Smooth muscle cell (in vitro differentiated cells): ENCODE data around the gene CASQ2. TPM values are rescaled to one million over a fixed set of nuclear protein-coding genes. Genes with fewer than 3 reads are reported as not detected.

ENCODE experiments used
- DNase-seq: peaks from one replicate; lab custom pipeline; 2025; ENCODE audit not compliant: unreplicated experiment; lab: John Stamatoyannopoulos, UW
- H2AFZ ChIP-seq: fragments of 200-600 bp; sonication (generic); 2 replicates; pipeline ENCODE4 v1.6.0; 2016; ENCODE audit warnings: antibody characterized with exemption, low read depth, mild to moderate bottlenecking
- H3F3A ChIP-seq: fragments of 200-600 bp; sonication (generic); 2 replicates; pipeline ENCODE4 v1.6.0; 2017; ENCODE audit warnings: antibody characterized with exemption, low read depth
- H3K27ac ChIP-seq: fragments of 200-600 bp; sonication (generic); 2 replicates; pipeline ENCODE4 v1.5.1; 2016; ENCODE audit warnings: low read depth, mild to moderate bottlenecking
- H3K27me3 ChIP-seq: fragments of 200-600 bp; sonication (generic); 2 replicates; pipeline ENCODE4 v1.6.1; 2016; ENCODE audit warnings: low read depth, mild to moderate bottlenecking
- H3K36me3 ChIP-seq: fragments of 200-600 bp; sonication (generic); 2 replicates; pipeline ENCODE4 v1.5.1; 2016; ENCODE audit warnings: low read depth
- H3K4me1 ChIP-seq: fragments of 200-600 bp; sonication (generic); 2 replicates; pipeline ENCODE4 v1.5.1; 2016; ENCODE audit warnings: low read depth
- H3K4me2 ChIP-seq: fragments of 200-600 bp; sonication (generic); 2 replicates; pipeline ENCODE4 v1.6.0; 2016; ENCODE audit warnings: mild to moderate bottlenecking
- H3K4me3 ChIP-seq: fragments of 200-600 bp; sonication (generic); 2 replicates; pipeline ENCODE4 v1.5.1; 2016; ENCODE audit warnings: mild to moderate bottlenecking
- H3K79me2 ChIP-seq: fragments of 200-600 bp; sonication (generic); 2 replicates; pipeline ENCODE4 v1.6.0; 2016; ENCODE audit warnings: low read depth, mild to moderate bottlenecking
- H3K9ac ChIP-seq: fragments of 200-600 bp; sonication (generic); 2 replicates; pipeline ENCODE4 v1.6.0; 2016; ENCODE audit warnings: low read depth
- H3K9me3 ChIP-seq: fragments of 200-600 bp; sonication (generic); replicated peaks from 2 replicates; pipeline ENCODE4 v1.5.1; 2016; ENCODE audit warnings: low read depth
- H4K20me1 ChIP-seq: fragments of 200-600 bp; sonication (generic); 2 replicates; pipeline ENCODE4 v1.6.0; 2016; ENCODE audit warnings: low read depth
- WGBS: methylation state at CpG from one replicate; pipeline ENCODE4 v1.1.7; 2016; ENCODE audit warnings: low lambda C conversion rate; 5-methylcytosine and 5-hydroxymethylcytosine counted together
- polyA plus RNA-seq: library from polyadenylated mRNA; unstranded; fragments of >200 nt; fragmentation: Nextera tagmentation; extraction: Ambion mirVana; gene quantifications from 2 replicates; pipeline ENCODE4 v1.2.1, GENCODE V29; 2016
- total RNA-seq: library from RNA; depleted of rRNA; stranded (reverse); fragments of >200 nt; gene quantifications from 2 replicates; pipeline ENCODE4 v1.2.3, GENCODE V29; 2014
- TF ChIP-seq, protein P1 (sequence below): fragments of 200-600 bp; sonication (generic); IDR thresholded peaks from 2 replicates; pipeline ENCODE4 v1.5.1; 2017; ENCODE audit warnings: borderline replicate concordance, mild to moderate bottlenecking, antibody characterized with exemption; ENCODE audit not compliant: insufficient read depth, poor library complexity, severe bottlenecking

Gene CASQ2
- total and polyA plus RNA-seq, 2 experiments from 2014 or later = not detected

DNA sequence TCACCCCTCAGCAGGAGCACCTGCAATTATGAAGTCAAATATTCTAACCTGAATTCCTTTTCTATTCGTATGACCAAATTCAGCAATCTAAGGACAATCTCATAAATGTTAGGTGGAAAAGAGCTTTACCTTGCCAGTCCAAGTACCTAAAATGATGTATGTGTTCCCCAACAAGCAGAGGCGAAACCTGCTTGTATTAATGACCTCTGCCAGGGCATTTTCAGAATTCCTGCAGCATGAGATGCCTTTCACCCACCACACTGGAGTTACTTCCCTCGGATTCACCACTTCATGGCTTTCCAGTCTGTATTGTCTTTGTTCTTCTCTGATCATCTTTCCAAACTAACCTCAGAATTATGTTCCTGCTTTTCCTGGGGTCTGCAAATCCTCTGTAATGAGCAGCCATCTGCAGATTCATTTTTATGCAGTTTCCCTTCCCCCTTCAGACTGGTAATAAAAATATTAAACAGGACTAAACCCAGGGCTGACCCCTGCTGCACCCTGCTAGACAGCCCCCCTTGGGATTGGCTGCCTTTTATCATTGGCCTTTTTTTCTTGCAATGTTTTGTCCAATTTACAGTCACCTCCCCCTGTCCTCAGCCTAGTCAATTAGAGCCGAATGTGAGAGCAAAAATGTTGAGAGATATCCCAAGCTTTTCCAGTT lies 26.6 kb upstream of the CASQ2 start:
- 68% methylated on average over 4 of the region's 4 CpGs for WGBS
- TF ChIP-seq, protein P1, sequence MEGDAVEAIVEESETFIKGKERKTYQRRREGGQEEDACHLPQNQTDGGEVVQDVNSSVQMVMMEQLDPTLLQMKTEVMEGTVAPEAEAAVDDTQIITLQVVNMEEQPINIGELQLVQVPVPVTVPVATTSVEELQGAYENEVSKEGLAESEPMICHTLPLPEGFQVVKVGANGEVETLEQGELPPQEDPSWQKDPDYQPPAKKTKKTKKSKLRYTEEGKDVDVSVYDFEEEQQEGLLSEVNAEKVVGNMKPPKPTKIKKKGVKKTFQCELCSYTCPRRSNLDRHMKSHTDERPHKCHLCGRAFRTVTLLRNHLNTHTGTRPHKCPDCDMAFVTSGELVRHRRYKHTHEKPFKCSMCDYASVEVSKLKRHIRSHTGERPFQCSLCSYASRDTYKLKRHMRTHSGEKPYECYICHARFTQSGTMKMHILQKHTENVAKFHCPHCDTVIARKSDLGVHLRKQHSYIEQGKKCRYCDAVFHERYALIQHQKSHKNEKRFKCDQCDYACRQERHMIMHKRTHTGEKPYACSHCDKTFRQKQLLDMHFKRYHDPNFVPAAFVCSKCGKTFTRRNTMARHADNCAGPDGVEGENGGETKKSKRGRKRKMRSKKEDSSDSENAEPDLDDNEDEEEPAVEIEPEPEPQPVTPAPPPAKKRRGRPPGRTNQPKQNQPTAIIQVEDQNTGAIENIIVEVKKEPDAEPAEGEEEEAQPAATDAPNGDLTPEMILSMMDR = no peak
- Histone ChIP-seq H3K27me3 (no peaks in the 10 kb centered on the region), H3K4me1 (peaks cover 9% of the 10 kb centered on the region), H3K4me3 (no peak overlapping the region), H3K4me2 (no peak overlapping the region), H3K9me3 (no peaks in the 10 kb centered on the region), H3F3A (no peaks in the 10 kb centered on the region), H2AFZ (no peak overlapping the region), H3K79me2 (no peaks in the 10 kb centered on the region), H3K27ac (no peak overlapping the region), H3K9ac (no peak overlapping the region), H3K36me3 (no peaks in the 10 kb centered on the region), H4K20me1 (no peaks in the 10 kb centered on the region)
- DNase-seq = no peak

DNA sequence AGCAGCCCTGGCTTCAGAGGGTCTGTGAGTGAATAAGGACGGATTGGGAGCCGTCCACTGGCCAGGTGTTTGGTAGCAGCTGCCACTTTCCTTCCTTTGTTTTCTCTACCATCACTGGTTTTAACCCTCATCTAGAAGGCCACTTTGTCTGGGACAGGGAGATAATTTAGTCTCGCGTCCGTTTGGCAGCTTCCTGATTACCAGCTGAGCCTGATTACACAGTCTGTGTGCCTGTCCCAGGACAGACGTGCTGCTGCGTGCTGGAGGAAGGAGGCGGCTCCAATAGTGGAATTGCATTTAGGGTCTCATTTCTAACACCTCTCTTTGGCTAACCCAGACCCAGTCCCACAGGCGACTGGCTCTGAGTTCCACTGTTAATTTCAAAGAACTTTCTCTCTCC lies 24.6 kb upstream of the CASQ2 start:
- no peaks in the 10 kb centered on the region for H3K9me3 ChIP-seq
- no peaks in the 10 kb centered on the region for H3K79me2 ChIP-seq
- no peak for DNase-seq
- no peak overlapping the region for H3K4me3 ChIP-seq
- H3K4me2 ChIP-seq = no peak overlapping the region
- no peak overlapping the region for H3K9ac ChIP-seq
- H3K4me1 ChIP-seq = peaks cover 9% of the 10 kb centered on the region
- no peak overlapping the region for H3K27ac ChIP-seq
- H3F3A ChIP-seq = no peaks in the 10 kb centered on the region
- WGBS = 45% methylated on average over 9 of the region's 9 CpGs
- H3K27me3 ChIP-seq = no peaks in the 10 kb centered on the region
- H3K36me3 ChIP-seq = no peaks in the 10 kb centered on the region
- TF ChIP-seq, protein P1 = no peak
- no peaks in the 10 kb centered on the region for H4K20me1 ChIP-seq
- no peak overlapping the region for H2AFZ ChIP-seq

GRCh38 chr1:115791816-115792215 lies 23.3 kb upstream of the CASQ2 start:
- H3K9ac ChIP-seq = no peak overlapping the region
- H3K27ac ChIP-seq = no peak overlapping the region
- no peak overlapping the region for H3K4me2 ChIP-seq
- H3K4me3 ChIP-seq = no peak overlapping the region
- H3K4me1 ChIP-seq = peaks cover 9% of the 10 kb centered on the region
- no peaks in the 10 kb centered on the region for H4K20me1 ChIP-seq
- TF ChIP-seq, protein P1 = no peak
- H2AFZ ChIP-seq = no peak overlapping the region
- no peaks in the 10 kb centered on the region for H3K27me3 ChIP-seq
- H3K36me3 ChIP-seq = no peaks in the 10 kb centered on the region
- no peaks in the 10 kb centered on the region for H3K9me3 ChIP-seq
- no peaks in the 10 kb centered on the region for H3F3A ChIP-seq
- no peaks in the 10 kb centered on the region for H3K79me2 ChIP-seq
- WGBS = 92% methylated on average over 3 of the region's 3 CpGs
- no peak for DNase-seq

- Histone ChIP-seq H3K9ac (no peak overlapping the region), H3K36me3 (no peaks in the 10 kb centered on the region), H3K27ac (no peak overlapping the region), H3K79me2 (no peaks in the 10 kb centered on the region), H3K27me3 (no peaks in the 10 kb centered on the region), H3K4me3 (no peak overlapping the region), H3K9me3 (no peaks in the 10 kb centered on the region), H2AFZ (no peak overlapping the region), H4K20me1 (no peaks in the 10 kb centered on the region), H3K4me1 (peaks cover 3% of the 10 kb centered on the region), H3F3A (no peaks in the 10 kb centered on the region), H3K4me2 (no peak overlapping the region)
- TF ChIP-seq, protein P1 = no peak
- no peak for DNase-seq
- WGBS = 75% methylated on average over 6 of the region's 6 CpGs
These were observed 22.3 kb upstream of the CASQ2 start for GRCh38 chr1:115790846-115791245.
